ENCODE results near the gene CHRNB2. TPM values are rescaled to one million over a fixed set of nuclear protein-coding genes. Genes with fewer than 3 reads are reported as not detected.
"Not testable (repeated sequence)": the region's sequence is repeated elsewhere in the genome, so short reads cannot be mapped to it uniquely, and the experiment has no call there.

Gene CHRNB2, protein sequence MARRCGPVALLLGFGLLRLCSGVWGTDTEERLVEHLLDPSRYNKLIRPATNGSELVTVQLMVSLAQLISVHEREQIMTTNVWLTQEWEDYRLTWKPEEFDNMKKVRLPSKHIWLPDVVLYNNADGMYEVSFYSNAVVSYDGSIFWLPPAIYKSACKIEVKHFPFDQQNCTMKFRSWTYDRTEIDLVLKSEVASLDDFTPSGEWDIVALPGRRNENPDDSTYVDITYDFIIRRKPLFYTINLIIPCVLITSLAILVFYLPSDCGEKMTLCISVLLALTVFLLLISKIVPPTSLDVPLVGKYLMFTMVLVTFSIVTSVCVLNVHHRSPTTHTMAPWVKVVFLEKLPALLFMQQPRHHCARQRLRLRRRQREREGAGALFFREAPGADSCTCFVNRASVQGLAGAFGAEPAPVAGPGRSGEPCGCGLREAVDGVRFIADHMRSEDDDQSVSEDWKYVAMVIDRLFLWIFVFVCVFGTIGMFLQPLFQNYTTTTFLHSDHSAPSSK
- polyA plus RNA-seq (2013, experiment 1 of 2), result 1.5 TPM
- polyA plus RNA-seq (2013, experiment 2 of 2), result 1.8 TPM

DNA sequence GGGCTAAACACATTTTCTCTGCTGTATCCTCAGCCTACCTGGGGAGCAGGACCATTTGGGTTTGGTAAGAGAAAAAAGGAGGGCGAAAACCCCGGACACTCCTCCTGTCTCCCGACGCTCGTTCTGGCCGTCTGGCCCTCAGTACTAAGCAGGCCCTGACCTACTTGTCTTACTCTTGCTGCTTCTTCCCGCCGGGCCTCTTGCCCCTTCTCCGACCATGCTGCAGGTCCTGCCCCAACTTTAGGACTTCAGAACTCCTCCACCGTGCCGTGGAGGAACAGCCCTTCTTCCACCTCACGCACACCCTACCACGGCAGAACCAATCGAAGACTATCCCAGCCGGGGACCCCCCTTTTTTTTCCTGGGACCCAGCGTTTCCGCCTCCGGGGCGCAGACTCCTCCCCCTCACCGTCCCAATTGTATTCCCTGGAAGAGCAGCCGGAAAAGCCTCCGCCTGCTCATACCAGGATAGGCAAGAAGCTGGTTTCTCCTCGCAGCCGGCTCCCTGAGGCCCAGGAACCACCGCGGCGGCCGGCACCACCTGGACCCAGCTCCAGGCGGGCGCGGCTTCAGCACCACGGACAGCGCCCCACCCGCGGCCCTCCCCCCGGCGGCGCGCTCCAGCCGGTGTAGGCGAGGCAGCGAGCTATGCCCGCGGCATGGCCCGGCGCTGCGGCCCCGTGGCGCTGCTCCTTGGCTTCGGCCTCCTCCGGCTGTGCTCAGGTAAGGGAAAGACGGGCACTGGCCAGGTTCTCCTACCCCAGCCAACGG lies at the start of gene CHRNB2:
Gene CHRNB2, plus strand, starts transcription at position 393 of the 771 bp plus-strand sequence. Its CDS starts 267 bp downstream, at position 660.
- peak within 1 kb of the TSS; percentile 42; the same call in 1 of the 2 replicates for H3K27ac ChIP-seq (ENCODE audit: low read depth, low read length)
- H3K9me3 ChIP-seq (ENCODE audit: insufficient read depth, low read depth, low read length), result no peaks in the 10 kb centered on the region
- H3K4me1 ChIP-seq (ENCODE audit: insufficient read depth, low read length), result peaks cover 17% of the 10 kb centered on the region
- peak within 1 kb of the TSS; percentile 66 for H3K9ac ChIP-seq (ENCODE audit: low read depth, low read length)
- WGBS, result 5% methylated on average over 53 of the region's 53 CpGs
- no peaks in the 10 kb centered on the region for H3K36me3 ChIP-seq (ENCODE audit: insufficient read depth, low read length)
- H3K4me3 ChIP-seq (ENCODE audit: low read length), result peak within 1 kb of the TSS; percentile 70
- peaks cover 6% of the 10 kb centered on the region; the same call in 1 of the 2 replicates for H3K27me3 ChIP-seq (ENCODE audit: insufficient read depth, low read length)

DNA sequence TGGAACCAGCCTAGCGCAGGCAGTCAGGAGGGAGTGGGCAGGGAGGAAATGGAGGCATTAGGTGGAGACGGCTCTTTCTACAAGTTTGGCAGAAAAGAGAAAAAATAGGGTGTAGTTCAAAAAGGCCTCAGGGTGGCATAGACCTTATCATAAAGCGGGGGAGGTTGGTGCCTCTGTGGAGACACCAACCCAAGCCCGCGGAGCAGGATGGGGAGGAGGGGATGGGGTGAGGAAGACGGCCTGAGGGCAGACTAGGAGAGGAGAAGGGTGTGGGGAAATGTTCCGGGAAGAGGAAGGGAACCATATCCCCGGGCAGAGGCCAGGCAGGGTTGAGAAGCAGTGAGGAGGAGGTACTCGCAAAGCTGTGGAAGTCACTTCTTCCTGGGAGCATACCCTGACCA lies 48.0 kb upstream of the CHRNB2 start:
- Histone ChIP-seq H3K4me1 (ENCODE audit: insufficient read depth, low read length) (no peaks in the 10 kb centered on the region), H3K4me3 (ENCODE audit: low read length) (no peak overlapping the region), H3K27me3 (ENCODE audit: insufficient read depth, low read length) (no peaks in the 10 kb centered on the region), H3K9ac (ENCODE audit: low read depth, low read length) (no peak overlapping the region), H3K27ac (ENCODE audit: low read depth, low read length) (no peak overlapping the region), H3K9me3 (ENCODE audit: insufficient read depth, low read depth, low read length) (no peaks in the 10 kb centered on the region), H3K36me3 (ENCODE audit: insufficient read depth, low read length) (no peaks in the 10 kb centered on the region)
- WGBS, result 74% methylated on average over 8 of the region's 9 CpGs

DNA sequence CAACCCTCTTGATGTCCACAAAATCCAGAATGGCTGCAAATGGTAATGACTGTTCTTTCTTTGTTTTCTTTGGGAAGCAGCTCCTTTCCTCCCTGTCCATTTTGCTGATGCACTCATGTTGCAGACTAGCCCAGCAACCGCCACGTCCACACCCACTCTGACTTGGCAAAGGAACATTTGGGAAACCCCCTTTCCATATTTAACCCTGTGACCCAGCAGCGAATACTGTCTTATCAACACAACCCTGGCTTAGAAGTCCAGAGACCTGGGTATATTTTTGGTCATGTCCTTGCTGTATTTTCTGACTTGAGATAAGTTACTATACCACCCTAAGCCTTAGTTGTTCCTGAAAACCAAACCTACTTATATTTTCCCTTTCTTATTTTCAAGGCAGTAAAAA lies 47.2 kb upstream of the CHRNB2 start:
- no peaks in the 10 kb centered on the region for H3K36me3 ChIP-seq (ENCODE audit: insufficient read depth, low read length)
- no peak overlapping the region for H3K4me3 ChIP-seq (ENCODE audit: low read length)
- H3K4me1 ChIP-seq (ENCODE audit: insufficient read depth, low read length), result no peaks in the 10 kb centered on the region
- WGBS, result over 99% methylated on average over 3 of the region's 3 CpGs
- H3K9ac ChIP-seq (ENCODE audit: low read depth, low read length), result no peak overlapping the region
- H3K27me3 ChIP-seq (ENCODE audit: insufficient read depth, low read length), result no peaks in the 10 kb centered on the region
- H3K27ac ChIP-seq (ENCODE audit: low read depth, low read length), result no peak overlapping the region
- no peaks in the 10 kb centered on the region for H3K9me3 ChIP-seq (ENCODE audit: insufficient read depth, low read depth, low read length)

DNA sequence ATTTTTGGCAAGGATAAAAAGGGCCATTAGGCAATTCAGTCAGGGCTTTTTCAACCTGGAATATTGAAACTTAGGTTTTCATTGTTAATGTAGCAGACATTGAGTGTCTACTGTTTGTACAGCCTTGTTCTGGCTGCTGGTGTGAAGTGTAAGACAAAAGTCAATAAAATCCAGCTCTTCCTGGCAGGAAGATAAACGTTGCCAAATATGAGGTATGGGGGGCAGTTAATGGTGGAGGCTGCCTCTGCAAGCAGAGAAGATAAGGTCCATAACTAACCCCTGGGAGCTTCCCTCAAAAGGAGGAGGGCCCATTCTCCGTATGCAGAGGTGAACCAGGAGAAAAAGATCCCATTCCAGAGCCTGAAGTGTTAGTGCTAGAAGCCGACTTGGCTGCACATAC lies 45.9 kb upstream of the CHRNB2 start:
- H3K27me3 ChIP-seq (ENCODE audit: insufficient read depth, low read length), result no peaks in the 10 kb centered on the region
- H3K9ac ChIP-seq (ENCODE audit: low read depth, low read length), result no peak overlapping the region
- 82% methylated on average over 3 of the region's 3 CpGs for WGBS
- no peak overlapping the region for H3K4me3 ChIP-seq (ENCODE audit: low read length)
- no peaks in the 10 kb centered on the region for H3K4me1 ChIP-seq (ENCODE audit: insufficient read depth, low read length)
- H3K36me3 ChIP-seq (ENCODE audit: insufficient read depth, low read length), result no peaks in the 10 kb centered on the region
- H3K27ac ChIP-seq (ENCODE audit: low read depth, low read length), result no peak overlapping the region
- no peaks in the 10 kb centered on the region for H3K9me3 ChIP-seq (ENCODE audit: insufficient read depth, low read depth, low read length)

DNA sequence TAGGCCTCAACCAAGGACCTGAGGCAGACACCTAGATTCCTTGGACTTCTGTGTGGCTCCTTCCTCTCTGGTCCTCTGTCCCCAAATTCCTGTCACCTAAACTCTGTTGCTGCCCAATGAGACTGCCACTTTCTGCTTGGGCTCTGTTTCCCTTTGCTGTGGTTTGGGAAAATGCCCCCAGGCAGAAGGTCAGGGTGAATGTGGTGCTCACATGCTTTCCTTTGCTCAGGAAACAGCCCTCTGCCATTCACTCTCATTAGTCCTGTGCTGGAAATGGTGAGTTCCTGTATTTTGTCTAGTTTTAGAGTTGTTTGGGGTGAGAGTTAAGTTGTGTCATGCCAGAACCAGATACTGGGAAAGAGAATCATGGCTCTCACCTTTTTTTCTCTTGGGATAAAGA lies 42.7 kb upstream of the CHRNB2 start:
- no peak overlapping the region for H3K27ac ChIP-seq (ENCODE audit: low read depth, low read length)
- H3K27me3 ChIP-seq (ENCODE audit: insufficient read depth, low read length), result no peaks in the 10 kb centered on the region
- no peak overlapping the region for H3K4me3 ChIP-seq (ENCODE audit: low read length)
- no peaks in the 10 kb centered on the region for H3K9me3 ChIP-seq (ENCODE audit: insufficient read depth, low read depth, low read length)
- H3K36me3 ChIP-seq (ENCODE audit: insufficient read depth, low read length), result no peaks in the 10 kb centered on the region
- no peaks in the 10 kb centered on the region for H3K4me1 ChIP-seq (ENCODE audit: insufficient read depth, low read length)
- no peak overlapping the region for H3K9ac ChIP-seq (ENCODE audit: low read depth, low read length)

DNA sequence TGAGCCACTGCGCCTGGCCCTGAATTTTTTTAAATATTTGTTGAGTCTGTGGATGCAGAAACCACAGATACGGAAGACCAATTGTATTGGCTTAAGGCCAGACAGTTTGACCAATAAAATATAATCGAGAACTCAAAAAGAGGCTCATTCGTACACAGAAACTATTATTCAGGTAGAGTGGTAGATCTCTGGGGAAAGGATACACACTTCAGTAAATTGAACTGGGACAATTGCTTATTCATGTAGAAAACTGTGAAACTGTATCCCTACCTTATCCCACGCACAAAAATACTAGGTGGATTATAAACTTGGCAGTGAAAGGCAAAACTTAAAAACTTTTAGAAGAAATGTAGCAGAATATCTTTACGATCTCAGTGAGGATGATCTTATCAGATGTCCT lies 40.4 kb upstream of the CHRNB2 start:
- WGBS, result 80% methylated on average over 6 of the region's 6 CpGs
- H3K4me1 ChIP-seq (ENCODE audit: insufficient read depth, low read length), result no peaks in the 10 kb centered on the region
- no peaks in the 10 kb centered on the region for H3K27me3 ChIP-seq (ENCODE audit: insufficient read depth, low read length)
- no peaks in the 10 kb centered on the region for H3K36me3 ChIP-seq (ENCODE audit: insufficient read depth, low read length)
- no peak overlapping the region for H3K27ac ChIP-seq (ENCODE audit: low read depth, low read length)
- no peak overlapping the region for H3K9ac ChIP-seq (ENCODE audit: low read depth, low read length)
- H3K4me3 ChIP-seq (ENCODE audit: low read length), result no peak overlapping the region
- no peaks in the 10 kb centered on the region for H3K9me3 ChIP-seq (ENCODE audit: insufficient read depth, low read depth, low read length)

DNA sequence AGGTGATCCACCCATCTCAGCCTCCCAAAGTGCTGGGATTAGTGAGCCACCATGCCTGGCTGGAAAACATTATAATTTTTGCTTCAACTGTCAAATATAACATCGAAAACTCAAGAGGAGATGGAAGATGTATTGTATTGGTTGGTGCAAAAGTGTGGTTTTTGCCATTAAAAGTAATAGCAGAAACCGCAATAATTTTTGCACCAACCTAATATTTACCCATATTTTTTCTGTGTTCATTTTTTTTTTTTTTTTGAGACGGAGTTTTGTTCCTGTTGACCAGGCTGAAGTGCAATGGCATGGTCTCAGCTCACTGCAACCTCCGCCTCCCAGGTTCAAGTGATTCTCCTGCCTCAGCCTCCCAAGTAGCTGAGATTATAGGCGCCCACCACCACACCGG lies 38.3 kb upstream of the CHRNB2 start:
- H3K27me3 ChIP-seq (ENCODE audit: insufficient read depth, low read length), result no peaks in the 10 kb centered on the region
- H3K9me3 ChIP-seq (ENCODE audit: insufficient read depth, low read depth, low read length), result no peaks in the 10 kb centered on the region
- H3K4me3 ChIP-seq (ENCODE audit: low read length), result no peak overlapping the region
- WGBS, result 100% methylated on average over 5 of the region's 6 CpGs
- H3K27ac ChIP-seq (ENCODE audit: low read depth, low read length), result no peak overlapping the region
- no peak overlapping the region for H3K9ac ChIP-seq (ENCODE audit: low read depth, low read length)
- H3K4me1 ChIP-seq (ENCODE audit: insufficient read depth, low read length), result no peaks in the 10 kb centered on the region
- H3K36me3 ChIP-seq (ENCODE audit: insufficient read depth, low read length), result no peaks in the 10 kb centered on the region

DNA sequence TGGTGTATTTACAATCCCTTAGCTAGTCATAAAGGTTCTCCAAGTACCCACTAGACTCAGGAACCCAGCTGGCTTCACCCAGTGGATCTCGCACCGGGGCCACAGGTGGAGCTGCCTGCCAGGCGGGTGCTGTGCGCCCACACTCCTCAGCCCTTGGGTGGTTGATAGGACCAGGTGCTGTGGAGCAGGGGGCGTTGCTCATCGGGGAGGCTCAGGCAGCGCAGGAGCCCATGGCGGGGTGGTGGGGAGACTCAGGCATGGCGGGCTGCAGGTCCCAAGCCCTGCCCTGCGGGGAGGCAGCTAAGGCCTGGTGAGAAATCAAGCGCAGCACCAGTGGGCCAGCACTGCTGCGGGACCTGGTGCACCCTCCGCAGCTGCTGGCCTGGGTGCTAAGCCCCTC lies 35.6 kb upstream of the CHRNB2 start:
- H3K36me3 ChIP-seq (ENCODE audit: insufficient read depth, low read length); H3K27me3 ChIP-seq (ENCODE audit: insufficient read depth, low read length); H3K4me3 ChIP-seq (ENCODE audit: low read length); H3K27ac ChIP-seq (ENCODE audit: low read depth, low read length); H3K9me3 ChIP-seq (ENCODE audit: insufficient read depth, low read depth, low read length); H3K9ac ChIP-seq (ENCODE audit: low read depth, low read length); H3K4me1 ChIP-seq (ENCODE audit: insufficient read depth, low read length): not testable (repeated sequence)
- WGBS, result 96% methylated on average over 13 of the region's 13 CpGs

DNA sequence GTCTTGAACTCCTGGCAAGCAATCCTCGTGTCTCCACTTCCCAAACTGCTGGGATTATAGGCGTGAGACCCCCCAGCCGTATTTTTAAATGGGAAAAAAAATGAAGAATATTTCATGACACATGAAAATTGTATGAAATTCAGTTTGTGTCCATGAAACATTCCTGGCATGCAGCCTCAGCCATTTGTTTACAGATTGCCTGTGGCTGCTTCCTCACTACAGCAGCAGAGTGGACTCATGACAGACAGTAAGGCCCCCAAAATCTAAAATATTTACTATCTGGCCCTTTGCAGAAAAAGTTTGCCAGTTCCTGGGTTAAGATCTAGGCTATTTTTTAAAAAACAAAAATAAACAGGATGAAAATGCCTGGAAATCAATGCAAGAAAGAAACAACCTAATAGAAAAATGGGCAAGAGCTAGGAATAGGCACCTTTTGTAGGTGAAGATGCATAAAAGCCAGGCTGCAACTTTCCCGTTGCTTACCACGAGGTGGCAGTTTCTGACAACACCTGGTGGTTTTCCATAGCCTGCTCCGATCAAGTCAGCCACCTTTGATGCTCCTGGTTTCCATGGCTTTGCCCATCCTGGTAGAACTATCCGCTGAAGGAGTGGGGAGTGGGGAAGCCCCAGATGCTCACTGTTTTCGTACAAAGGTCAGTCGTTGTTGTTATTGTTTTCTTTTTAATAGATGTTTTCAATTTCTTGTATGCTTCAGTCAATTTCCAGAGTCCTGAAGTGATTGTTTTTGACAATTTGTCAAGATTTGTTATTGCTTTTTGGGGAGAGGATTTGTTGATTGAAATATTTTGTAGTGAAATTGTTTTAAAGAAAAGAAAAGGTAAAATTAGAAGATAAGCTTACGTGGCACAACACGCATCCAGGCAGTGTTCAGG lies 33.4 kb upstream of the CHRNB2 start:
- H3K9me3 ChIP-seq (ENCODE audit: insufficient read depth, low read depth, low read length), result no peaks in the 10 kb centered on the region
- H3K4me3 ChIP-seq (ENCODE audit: low read length), result no peak overlapping the region
- H3K36me3 ChIP-seq (ENCODE audit: insufficient read depth, low read length), result no peaks in the 10 kb centered on the region
- H3K4me1 ChIP-seq (ENCODE audit: insufficient read depth, low read length), result no peaks in the 10 kb centered on the region
- no peak overlapping the region for H3K27ac ChIP-seq (ENCODE audit: low read depth, low read length)
- 50% methylated on average over 11 of the region's 11 CpGs for WGBS
- H3K9ac ChIP-seq (ENCODE audit: low read depth, low read length), result no peak overlapping the region
- H3K27me3 ChIP-seq (ENCODE audit: insufficient read depth, low read length), result no peaks in the 10 kb centered on the region

DNA sequence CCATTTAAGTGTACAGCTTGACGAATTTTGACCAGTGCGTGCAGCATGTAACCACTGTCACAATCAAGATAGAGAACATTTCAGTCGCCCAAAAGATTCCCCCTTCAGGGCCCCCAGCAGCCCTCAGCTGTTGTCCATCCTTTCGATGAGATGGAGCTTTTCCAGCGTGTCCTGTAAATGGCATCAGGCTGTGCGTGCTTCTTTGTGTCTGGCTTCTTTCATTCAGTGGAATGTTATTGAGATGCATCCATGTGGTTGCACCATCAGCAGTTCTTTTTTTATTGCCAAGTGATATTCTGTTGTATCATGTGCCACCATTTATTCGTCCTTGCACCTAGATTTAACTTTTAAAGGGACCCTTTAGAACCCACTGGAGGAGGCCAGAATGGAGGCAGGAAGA lies 31.0 kb upstream of the CHRNB2 start:
- no peaks in the 10 kb centered on the region for H3K4me1 ChIP-seq (ENCODE audit: insufficient read depth, low read length)
- H3K27ac ChIP-seq (ENCODE audit: low read depth, low read length), result no peak overlapping the region
- WGBS, result 91% methylated on average over 7 of the region's 7 CpGs
- H3K27me3 ChIP-seq (ENCODE audit: insufficient read depth, low read length), result no peaks in the 10 kb centered on the region
- H3K9ac ChIP-seq (ENCODE audit: low read depth, low read length), result no peak overlapping the region
- H3K9me3 ChIP-seq (ENCODE audit: insufficient read depth, low read depth, low read length), result no peaks in the 10 kb centered on the region
- no peak overlapping the region for H3K4me3 ChIP-seq (ENCODE audit: low read length)
- H3K36me3 ChIP-seq (ENCODE audit: insufficient read depth, low read length), result no peaks in the 10 kb centered on the region
